DMS114 treated with DMSO at 0.1 percent for 48 hours (cell line): ENCODE data around the gene TMEM61.
A peak's percentile ranks its signal among the peaks of the same experiment; 100 is the strongest.
"Not testable (repeated sequence)": the region's sequence is repeated elsewhere in the genome, so short reads cannot be mapped to it uniquely, and the experiment has no call there.

Experiments used
- DNase-seq: peaks from one replicate; lab custom pipeline; 2025; ENCODE audit not compliant: unreplicated experiment; lab: John Stamatoyannopoulos, UW

The TMEM61 gene

GRCh38 chr1:54980528-54981241 is at the start of gene TMEM61:
TSS of gene TMEM61 (plus strand) at chr1:54980628. CDS start at chr1:54981066, 438 bp downstream.
- DNase-seq, result no peak

GRCh38 chr1:54931275-54931840 is 49.1 kb upstream of the TMEM61 start:
- DNase-seq, result no peak

DNA sequence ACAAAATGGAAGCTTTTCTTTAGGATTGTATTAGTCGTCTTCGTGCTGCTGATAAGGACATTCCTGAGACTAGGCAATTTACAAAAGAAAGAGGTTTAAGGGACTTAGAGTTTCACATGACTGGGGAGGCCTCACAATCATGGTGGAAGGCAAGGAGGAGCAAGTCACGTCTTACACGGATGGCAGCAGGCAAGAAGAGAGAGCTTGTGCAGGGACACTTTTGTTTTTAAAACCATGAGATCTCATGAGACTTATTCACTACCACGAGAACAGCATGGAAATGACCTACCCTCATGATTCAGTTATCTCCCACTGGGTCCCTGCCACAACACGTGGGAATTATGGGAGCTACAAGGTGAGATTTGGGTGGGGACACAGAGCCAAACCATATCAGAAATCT is 46.3 kb upstream of the TMEM61 start:
- DNase-seq, result not testable (repeated sequence)

- DNase-seq, result no peak
These were observed 45.6 kb upstream of the TMEM61 start for GRCh38 chr1:54934869-54935268.

DNA sequence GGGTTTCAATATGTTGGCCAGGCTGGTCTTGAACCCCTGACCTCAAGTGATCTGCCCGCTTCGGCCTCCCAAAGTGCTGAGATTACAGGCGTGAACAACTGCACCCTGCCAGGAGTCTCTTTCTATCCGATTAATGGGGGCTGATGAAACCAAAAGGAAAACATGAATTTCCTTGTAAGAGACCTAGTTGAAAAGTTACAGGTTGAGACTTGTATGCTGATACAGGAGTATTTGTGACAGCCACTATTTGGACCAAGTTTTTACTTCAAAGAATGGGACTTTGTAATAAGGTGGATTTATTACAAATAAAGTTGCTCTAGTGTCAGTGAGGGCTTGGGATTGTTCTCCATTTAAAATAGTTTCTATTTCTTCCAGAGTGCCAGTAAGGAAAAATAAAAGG is 43.6 kb upstream of the TMEM61 start:
- DNase-seq, result no peak

DNA sequence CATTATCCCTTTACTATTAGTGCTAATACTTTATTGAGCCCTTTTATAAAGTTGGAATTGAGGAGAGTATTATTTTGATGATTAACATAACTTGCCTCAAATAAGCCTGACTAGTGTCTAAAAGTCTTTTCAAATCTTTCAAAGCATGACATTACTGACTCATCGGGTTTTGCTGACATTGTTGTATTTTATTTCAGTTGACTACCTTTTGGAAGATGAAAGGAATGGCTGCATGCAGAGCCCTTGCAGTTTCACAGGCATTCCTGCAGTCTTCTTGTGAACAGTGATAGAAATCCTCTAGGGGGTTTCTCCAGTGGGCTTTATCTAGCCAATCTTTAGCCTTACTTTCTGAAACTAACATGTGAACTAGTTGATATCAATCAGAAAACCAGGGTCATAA is 43.0 kb upstream of the TMEM61 start:
- DNase-seq, result no peak

GRCh38 chr1:54938955-54939354 is 41.5 kb upstream of the TMEM61 start:
- not testable (repeated sequence) for DNase-seq

DNA sequence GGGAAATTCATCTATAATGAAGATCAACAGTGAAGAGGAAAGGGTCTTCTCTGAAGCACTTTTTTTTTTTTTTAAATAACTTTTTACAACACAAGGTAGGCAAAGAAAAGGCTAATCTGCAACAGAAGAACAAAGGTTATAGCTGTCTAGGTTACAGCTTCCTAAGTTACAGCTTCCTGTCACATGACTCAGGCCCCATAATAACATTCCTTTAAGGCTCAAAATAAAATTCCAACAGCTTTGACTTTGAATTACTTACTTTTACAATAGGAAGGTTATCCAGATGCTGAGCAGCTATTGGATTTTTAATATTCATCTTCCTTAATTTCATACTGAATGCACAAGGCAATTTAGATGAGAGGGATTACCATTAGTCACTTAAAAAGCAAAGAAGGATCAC is 40.4 kb upstream of the TMEM61 start:
- no peak for DNase-seq

GRCh38 chr1:54942976-54943375 is 37.5 kb upstream of the TMEM61 start:
- DNase-seq, result no peak

- peak; percentile 72 for DNase-seq
These were observed 35.6 kb upstream of the TMEM61 start for GRCh38 chr1:54944610-54945392.

- no peak for DNase-seq
These were observed 35.0 kb upstream of the TMEM61 start for GRCh38 chr1:54945393-54945936.

- no peak for DNase-seq
These were observed 32.9 kb upstream of the TMEM61 start for GRCh38 chr1:54947540-54947939.

- DNase-seq, result no peak
These were observed 31.4 kb upstream of the TMEM61 start for GRCh38 chr1:54949053-54949452.

DNA sequence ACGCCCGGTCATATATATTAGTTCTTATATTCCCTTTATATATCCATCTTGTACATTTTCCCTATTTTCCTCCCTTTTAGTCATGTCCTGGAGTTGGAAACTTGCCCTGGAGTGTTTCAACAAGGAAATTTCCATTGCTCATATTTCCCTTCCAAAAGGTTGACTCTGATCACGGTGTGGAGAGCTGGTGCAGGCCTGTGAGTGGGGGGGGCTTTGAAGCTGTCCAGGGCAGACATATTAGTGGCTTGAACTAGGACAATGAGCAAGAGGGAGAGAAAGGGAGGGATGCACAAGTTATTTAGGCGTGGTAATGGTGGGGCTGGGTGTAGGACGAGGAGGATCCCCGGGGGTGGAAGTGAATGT is 30.4 kb upstream of the TMEM61 start:
- DNase-seq, result no peak

DNA sequence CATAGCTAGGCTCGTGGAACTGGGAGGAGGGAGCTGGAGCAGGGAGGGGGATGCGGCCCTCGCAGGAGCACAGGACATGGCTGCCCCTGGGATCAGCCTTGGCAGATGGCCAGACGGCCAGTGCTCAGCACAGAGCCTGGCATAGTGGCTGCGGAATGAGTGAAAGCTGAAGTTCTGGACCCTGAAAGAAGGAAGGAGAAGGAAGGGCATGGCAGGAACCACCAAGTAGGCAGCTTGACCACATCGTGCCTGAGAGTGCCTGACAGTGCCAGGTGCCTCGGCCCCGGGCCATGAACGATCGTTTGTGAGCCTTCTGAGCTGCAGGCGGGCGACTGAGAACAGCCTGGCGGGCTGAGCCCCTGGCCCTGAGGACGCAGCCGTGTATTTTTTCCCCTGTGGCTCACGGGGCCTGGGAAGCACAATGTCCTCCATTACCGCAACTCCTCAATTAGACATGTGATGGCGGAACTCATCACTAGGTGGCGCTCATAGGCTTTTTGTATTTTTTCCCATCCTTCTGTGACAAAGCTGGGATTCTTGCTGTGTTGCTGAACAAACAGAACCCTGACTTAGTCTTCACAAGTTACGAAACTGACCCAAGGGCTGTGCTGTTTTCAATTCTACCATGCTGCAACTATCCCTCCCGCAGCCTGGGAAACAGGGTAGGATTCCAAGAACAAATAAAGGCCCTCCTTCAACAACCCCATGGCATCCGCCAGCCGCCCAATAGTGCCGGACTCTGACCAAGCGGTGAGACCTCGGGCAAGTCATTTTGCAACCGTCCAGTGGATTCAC is 29.9 kb upstream of the TMEM61 start:
- DNase-seq, result peak; percentile 66

DNA sequence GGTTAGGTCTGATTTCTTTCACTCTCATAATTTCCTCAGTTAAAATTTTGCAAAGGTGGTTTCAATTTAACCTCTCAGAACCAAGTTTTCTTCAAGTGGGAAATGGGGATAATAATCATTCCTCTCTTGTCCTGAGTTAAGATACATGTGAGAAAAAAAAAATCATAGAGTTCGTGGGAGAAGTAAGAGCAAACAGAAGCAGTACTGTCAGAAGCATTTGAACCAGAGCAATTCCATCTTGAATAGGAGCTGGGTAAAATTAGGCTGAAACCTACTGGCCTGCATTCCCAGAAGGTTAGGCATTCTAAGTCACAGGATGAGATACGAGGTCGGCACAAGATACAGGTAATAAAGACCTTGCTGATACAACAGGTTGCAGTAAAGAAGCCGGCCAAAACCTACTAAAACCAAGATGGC is 28.6 kb upstream of the TMEM61 start:
- DNase-seq, result no peak

DNA sequence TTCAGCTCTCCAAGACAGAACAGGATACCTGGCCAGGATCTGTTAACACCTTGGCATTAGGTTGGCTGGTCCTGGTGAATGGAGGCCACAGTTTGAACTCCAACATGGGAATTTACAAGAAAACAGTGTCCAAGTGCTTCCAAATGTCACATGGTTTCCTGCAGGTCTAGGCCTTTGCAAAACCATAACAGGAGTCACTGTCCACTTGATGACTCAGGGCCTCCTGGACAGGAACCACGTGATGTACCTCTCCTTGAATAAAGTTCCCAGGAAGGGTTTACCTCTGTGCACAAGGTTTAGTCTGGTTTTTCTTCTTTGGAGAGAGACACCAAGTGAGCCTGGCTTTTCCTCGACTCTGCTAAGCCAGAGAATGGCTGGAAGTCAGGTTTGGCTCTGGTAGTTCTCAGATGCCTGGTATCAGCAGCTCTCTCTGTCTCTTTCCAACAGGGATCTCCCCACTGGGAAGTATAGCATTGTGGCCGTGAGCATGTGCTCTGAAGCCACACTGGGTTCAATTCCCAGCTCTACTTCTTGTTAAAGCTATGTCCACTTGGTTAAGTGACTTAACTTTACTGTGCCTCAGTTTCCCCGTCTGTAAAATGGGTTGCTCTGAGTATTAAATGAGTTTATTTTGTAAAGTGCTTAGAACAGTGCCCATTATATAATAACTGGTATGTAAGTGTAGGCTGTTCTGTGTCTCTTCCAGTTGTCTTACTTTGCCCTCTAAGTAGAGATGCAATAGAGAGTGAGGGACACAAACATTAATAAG is 27.3 kb upstream of the TMEM61 start:
- no peak for DNase-seq

DNA sequence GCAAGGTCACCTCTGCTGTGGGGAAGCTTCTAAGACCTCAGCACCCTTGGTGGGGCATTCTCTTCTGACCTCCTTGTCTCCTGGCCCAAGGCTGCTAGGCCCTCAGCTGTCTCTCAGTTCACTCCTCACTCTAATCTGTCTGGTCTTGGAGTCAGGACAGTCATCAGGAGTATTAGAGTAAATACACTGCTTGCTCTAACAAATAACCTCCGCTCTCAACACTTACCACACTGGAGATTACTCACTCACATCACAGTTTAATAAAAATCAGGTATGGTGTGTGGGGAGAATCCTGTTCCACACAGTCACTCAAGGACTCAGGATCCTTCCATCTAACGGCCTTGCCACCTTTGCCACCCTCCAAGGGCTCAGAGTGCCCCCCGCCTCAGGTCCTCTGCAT is 26.6 kb upstream of the TMEM61 start:
- DNase-seq, result no peak

DNA sequence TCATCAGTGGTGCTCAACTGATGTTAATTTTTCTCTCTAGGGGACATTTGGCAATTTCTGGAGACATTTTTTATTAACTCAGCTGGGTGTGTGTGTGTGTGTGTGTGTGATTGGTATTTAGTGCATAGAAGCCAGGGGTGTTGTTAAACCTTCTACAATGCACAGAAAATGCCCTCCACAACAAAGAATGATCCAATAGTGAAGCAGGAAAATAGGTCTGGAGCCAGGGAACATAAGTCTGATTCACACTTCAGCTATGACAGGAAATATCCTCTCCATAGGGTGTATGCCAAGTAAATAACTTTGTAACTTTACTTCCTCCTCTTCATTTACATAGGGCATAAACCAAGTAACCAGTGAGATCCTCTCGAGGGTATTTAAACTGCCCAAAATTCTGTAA is 25.1 kb upstream of the TMEM61 start:
- no peak for DNase-seq

DNA sequence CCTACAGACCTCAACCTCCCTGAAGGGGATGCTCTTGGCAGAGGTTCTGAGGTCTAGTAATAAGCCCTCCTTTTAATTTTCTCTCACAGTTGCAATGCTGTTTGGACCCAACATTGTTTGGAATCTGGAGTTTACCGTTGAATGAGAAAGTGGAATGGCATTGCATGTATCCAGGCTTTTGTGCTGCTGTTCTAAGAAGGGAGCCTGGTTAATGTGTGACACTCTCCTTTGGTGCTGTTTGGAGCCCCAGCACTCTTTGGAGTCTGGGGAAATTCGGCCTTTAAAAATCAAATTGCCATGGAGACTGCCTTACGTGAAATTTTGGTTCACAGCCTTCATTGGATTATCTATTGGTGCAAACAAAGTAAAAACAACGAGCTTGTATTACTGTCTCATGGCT is 23.7 kb upstream of the TMEM61 start:
- DNase-seq, result no peak
